22Rv1 (cell line): Measurements from ENCODE around the gene ATOH8.

Experiments used
- ZFX ChIP-seq: fragments of 450-650 bp; IDR thresholded peaks from 2 replicates; pipeline ENCODE4 v1.6.1; 2017; ENCODE audit warnings: antibody characterized with exemption, borderline replicate concordance
- TF ChIP-seq, protein P1 (sequence below): fragments of 450-650 bp; IDR thresholded peaks from 2 replicates; pipeline ENCODE4 v1.5.1; 2017; ENCODE audit warnings: mild to moderate bottlenecking

GRCh38 chr2:85799215-85799956 is 45.6 kb downstream of the ATOH8 start:
- TF ChIP-seq, protein P1, sequence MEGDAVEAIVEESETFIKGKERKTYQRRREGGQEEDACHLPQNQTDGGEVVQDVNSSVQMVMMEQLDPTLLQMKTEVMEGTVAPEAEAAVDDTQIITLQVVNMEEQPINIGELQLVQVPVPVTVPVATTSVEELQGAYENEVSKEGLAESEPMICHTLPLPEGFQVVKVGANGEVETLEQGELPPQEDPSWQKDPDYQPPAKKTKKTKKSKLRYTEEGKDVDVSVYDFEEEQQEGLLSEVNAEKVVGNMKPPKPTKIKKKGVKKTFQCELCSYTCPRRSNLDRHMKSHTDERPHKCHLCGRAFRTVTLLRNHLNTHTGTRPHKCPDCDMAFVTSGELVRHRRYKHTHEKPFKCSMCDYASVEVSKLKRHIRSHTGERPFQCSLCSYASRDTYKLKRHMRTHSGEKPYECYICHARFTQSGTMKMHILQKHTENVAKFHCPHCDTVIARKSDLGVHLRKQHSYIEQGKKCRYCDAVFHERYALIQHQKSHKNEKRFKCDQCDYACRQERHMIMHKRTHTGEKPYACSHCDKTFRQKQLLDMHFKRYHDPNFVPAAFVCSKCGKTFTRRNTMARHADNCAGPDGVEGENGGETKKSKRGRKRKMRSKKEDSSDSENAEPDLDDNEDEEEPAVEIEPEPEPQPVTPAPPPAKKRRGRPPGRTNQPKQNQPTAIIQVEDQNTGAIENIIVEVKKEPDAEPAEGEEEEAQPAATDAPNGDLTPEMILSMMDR = no peak
- no peak for TF ChIP-seq ZFX
